ENCODE measurements around the gene PCP2. TPM values are rescaled to one million over a fixed set of nuclear protein-coding genes. Genes with fewer than 3 reads are reported as not detected.

PCP2 gene
- total RNA-seq, 4 donors from 2014 or later: not detected

DNA sequence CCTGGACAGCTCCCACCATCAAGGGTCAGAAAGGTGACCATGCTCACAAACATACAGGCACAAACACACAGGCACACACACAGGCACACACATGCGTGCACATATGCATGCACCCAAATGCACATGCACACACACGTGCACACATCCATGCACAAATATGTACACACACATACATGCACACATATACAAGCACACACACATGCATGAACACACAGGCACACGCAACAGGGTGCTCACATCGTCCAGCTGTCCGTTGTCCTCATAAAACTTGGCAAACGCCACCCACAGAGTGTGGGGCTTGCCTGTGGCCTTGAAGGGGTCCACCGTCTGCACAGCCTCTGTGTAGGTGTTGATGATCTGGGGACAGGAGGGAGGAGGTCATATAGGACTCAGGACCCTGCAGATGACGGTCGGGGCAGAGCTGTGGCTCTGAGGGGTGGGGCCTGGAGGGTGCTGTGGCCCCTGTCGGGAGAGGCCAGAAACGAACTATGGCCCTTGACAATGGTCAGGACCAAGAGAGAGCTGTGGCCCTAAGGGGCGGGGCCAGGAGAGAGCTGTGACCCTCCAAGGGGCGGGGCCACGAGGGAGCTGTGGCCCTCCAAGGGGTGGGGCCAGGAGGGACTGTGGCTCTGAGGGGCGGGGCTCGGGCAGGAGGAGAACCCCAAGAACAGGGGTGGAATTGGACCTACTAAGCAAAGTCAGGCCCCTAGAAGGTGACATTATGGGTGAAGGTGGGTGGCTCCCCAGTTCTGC lies 10.4 kb downstream of the PCP2 start:
- intact Hi-C loops (cut with DNase I; ENCODE audit: low total_unique reads): no loop called here
- H3K36me3 ChIP-seq: no peaks in the 10 kb centered on the region
- no peak overlapping the region for H3K4me3 ChIP-seq
- peaks cover 0 to 6% of the 10 kb centered on the region in 2 donors for H3K4me1 ChIP-seq
- TF ChIP-seq CTCF (IDR thresholded peaks at IDR 0.05) (no peak), POLR2A (IDR thresholded peaks at IDR 0.05) (no peak)
- no peak overlapping the region for H3K27ac ChIP-seq
- H3K27me3 ChIP-seq: no peaks in the 10 kb centered on the region
- no peaks in the 10 kb centered on the region for H3K9me3 ChIP-seq
- DNase-seq: no peak

DNA sequence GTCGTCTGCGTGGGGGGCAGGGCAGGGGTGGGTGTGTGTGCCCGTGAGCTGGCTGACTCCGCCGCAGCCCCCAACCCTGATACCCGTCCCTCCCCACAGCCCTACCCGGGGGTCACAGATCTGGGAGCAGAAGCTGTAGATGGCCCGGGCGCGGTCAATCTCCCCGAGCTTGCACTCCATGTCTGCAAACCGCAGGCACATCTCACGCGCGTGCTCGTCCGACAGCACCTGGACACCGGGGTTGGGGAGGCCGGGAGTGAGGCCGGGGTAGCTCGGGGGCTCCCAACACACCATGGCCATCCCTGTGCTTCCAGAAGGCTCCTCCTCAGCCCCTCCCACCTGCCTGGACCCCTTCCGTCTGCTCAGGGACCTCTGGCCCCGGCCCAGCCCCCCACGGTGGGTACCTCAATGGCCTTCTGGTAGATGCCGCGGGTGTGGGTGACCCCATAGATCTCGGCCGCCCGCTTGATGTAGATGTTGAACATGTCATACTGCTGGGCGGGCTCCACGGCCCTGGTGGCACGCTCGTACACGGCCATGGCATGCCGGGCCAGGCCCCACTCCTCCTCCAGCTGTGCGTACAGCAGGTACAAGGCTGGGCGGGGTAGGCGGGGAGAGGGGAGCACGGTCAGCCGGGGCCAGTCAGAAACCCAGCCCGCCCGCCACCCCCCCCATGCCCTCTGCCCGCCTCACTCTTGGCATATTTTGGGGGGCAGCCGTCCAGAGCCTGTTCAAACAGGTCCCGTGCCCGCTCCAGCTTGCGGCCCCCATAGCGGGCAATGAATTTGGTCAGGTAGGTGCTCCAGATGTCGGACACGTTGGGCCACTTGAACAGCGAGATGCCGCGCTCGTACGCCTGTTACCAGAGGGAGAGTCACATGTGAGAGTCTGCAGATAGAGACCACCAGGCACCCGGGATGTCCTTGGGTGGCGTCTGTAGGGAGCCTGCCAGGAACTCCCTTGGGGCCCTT lies 12.8 kb downstream of the PCP2 start:
- no peak overlapping the region for H3K4me3 ChIP-seq
- intact Hi-C loops (cut with DNase I; ENCODE audit: low total_unique reads): no loop called here
- H3K36me3 ChIP-seq: no peaks in the 10 kb centered on the region
- DNase-seq: no peak
- TF ChIP-seq CTCF (IDR thresholded peaks at IDR 0.05): no peak
- TF ChIP-seq POLR2A (IDR thresholded peaks at IDR 0.05): no peak
- H3K27me3 ChIP-seq: no peaks in the 10 kb centered on the region
- no peaks in the 10 kb centered on the region for H3K4me1 ChIP-seq
- H3K9me3 ChIP-seq: no peaks in the 10 kb centered on the region
- H3K27ac ChIP-seq: no peak overlapping the region

- H3K9me3 ChIP-seq: no peaks in the 10 kb centered on the region
- no peaks in the 10 kb centered on the region for H3K4me1 ChIP-seq
- no peak overlapping the region for H3K27ac ChIP-seq
- H3K4me3 ChIP-seq: no peak overlapping the region
- intact Hi-C loops (cut with DNase I; ENCODE audit: low total_unique reads): no loop called here
- DNase-seq: no peak
- H3K36me3 ChIP-seq: no peaks in the 10 kb centered on the region
- H3K27me3 ChIP-seq: no peaks in the 10 kb centered on the region
- TF ChIP-seq CTCF (IDR thresholded peaks at IDR 0.05) (no peak), POLR2A (IDR thresholded peaks at IDR 0.05) (no peak)
Measured at GRCh38 chr19:7619671-7620441, 13.7 kb downstream of the PCP2 start.

DNA sequence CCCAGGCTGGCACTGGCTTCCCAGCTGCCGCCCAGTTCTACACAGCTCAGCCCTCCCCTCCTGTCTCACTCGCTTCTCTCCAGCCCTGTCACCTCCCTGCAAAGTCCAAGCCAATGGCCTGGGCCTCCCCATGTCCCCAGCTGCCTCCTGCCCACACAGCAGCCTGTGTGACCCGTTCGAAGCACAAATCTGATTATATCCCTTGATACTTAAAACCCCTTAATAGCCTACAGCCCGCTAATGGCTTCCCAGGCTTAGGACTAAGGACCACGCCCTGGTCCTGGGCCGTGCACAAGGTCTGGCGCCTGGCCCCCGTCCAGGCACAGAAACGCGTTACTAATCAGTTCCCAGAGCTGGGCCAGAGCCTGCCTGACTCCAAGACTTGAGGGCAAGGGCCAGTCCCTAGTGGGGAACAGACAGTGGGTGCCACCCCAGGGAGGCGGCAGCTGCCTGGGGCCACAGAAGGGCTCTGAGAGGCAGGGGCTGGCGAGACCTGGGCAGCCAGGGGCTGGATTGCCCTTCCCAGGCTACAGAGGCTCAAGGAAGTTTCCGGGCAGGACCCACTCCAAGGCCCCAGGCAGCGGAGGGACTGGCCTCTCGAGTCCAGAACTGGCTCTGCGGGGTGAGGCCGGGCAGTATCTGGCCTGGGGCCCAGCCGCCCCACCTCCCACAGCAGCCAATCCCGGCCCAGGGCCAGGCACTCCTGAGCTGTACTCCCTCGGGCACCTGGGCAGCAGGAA lies 14.6 kb downstream of the PCP2 start:
- no peaks in the 10 kb centered on the region for H3K27me3 ChIP-seq
- TF ChIP-seq CTCF (IDR thresholded peaks at IDR 0.05): no peak
- TF ChIP-seq POLR2A (IDR thresholded peaks at IDR 0.05): peak in 1 of 2 donors; percentile 35
- H3K36me3 ChIP-seq: no peaks in the 10 kb centered on the region
- no peak overlapping the region for H3K27ac ChIP-seq
- H3K4me3 ChIP-seq: no peak overlapping the region
- no peaks in the 10 kb centered on the region for H3K9me3 ChIP-seq
- no peaks in the 10 kb centered on the region for H3K4me1 ChIP-seq
- DNase-seq: no peak
- intact Hi-C loops (cut with DNase I; ENCODE audit: low total_unique reads): no loop called here

All from uterus (tissue), 4 donors.